Epithelial cell of prostate (primary cell): Measurements from ENCODE around the gene TYW5.
A peak's percentile ranks its signal among the peaks of the same experiment; 100 is the strongest.
"Not testable (repeated sequence)": the region's sequence is repeated elsewhere in the genome, so short reads cannot be mapped to it uniquely, and the experiment has no call there.

Experiments used
- DNase-seq: peaks from one replicate; pipeline ENCODE4 v3.0.0-alpha.2; 2011; ENCODE audit warnings: low read depth, low spot score
- H3K27ac ChIP-seq: fragments of 450-650 bp; 2 replicates; pipeline ENCODE4 v1.5.1; 2017; ENCODE audit warnings: mild to moderate bottlenecking

The TYW5 gene

GRCh38 chr2:199928226-199928625 is 27.1 kb downstream of the TYW5 start:
- DNase-seq: no peak
- no peak overlapping the region for H3K27ac ChIP-seq

DNA sequence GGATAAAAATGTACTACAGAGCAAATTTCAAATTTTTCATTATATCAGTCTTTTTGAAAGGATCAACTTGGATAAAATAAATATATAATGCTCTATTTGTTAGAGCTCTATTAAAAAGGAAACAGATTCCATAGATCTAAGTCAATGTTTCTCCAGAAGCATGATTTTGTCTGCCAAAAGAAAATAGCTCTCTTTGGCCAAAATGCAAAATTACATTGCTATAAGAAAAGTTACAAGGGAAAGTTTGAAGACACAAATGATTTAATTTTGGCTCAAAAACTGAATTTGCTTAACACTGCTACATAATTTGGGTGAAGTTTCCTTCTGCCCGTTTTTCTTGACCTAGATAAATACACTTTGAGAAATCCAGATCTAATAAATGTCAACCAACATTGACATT is 28.5 kb downstream of the TYW5 start:
- no peak overlapping the region for H3K27ac ChIP-seq
- DNase-seq: no peak

GRCh38 chr2:199923924-199924323 is 31.4 kb downstream of the TYW5 start:
- H3K27ac ChIP-seq: no peak overlapping the region
- no peak for DNase-seq

DNA sequence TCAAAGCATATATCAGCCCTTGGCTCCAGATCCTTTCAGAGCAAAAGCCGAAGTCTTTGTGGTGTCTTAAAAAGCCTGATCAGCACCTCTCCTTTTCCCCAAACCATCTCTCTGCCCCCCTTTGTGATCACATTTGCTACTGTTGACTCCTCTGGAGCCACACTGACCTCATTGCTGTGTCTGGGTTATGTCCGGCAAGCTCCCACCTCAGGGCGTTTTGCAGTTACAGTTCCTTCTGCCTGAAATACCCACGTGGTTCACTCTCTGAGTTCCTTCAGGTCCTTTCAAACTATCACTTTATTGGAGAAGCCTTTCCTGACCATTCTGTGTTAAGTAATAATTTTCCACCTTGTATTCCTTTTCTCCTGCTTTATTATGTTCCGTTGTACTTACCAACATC is 32.4 kb downstream of the TYW5 start:
- H3K27ac ChIP-seq: no peak overlapping the region
- DNase-seq: no peak

DNA sequence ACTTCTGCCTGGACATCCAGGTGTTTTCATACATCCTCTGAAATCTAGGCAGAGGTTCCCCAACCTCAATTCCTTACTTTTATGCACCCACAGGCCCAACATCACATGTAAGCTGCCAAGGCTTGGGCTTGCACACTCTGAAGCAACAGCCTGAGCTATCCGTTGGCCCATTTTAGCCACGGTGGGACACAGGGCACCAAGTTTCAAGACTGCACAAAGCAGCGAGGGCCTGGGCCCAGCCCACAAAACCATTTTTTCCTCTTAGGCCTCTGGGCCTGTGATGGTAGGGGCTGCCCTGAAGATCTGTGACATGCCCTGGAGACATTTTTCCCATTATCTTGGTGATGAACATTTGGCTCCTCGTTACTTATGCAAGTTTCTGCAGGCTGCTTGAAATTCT is 38.3 kb downstream of the TYW5 start:
- no peak overlapping the region for H3K27ac ChIP-seq
- no peak for DNase-seq

DNA sequence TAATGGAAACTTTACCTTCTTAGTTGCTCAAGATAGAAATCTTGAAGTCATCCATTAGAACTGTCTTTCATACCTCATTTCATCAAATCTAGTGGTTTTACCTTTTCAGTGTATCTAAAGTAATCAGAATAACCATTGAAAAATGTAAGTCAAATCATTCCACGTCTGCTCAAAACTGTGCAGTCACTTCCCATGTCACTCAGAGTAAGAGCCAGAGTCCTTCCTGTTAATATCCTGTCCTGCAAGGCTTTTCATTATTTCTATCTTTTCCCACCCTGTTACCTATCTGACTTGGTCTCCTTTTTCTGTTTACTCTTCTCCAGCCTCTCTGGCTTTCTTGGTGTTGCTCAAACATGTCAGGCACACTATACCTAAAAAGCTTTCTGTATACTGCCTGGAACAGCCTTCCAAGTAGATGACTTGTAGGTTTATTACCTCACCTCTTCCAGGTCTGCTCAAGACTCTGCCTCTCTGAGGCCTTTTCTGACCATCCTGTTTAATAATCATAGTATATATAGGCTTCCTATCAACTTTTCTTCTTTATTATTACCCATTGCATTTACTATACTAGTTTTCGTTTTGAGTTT is 40.8 kb downstream of the TYW5 start:
- no peak for DNase-seq
- H3K27ac ChIP-seq: peak overlapping the region; percentile 30

- H3K27ac ChIP-seq, DNase-seq: not testable (repeated sequence)
Observed at GRCh38 chr2:199912553-199913114, 42.7 kb downstream of the TYW5 start.

DNA sequence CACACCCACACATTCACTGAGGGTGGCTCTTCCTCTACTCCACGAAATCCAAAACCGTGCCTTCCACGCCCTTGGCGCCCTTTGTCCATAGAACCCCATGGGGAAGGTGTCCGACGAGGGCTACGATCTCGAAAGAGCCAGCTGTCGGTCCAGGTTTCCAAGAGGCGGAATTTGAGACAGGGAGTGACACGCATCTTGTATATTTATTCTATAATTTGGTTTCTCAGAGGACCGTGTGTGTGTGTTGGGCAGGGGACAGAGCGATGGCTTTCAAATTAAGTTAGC is 43.5 kb downstream of the TYW5 start:
- H3K27ac ChIP-seq: peak overlapping the region; percentile 89
- no peak for DNase-seq

GRCh38 chr2:199911052-199911876 is 44.0 kb downstream of the TYW5 start, which contains the start of gene C2orf69:
TSS of gene C2orf69 (plus strand) at chr2:199911293. CDS start at chr2:199911439, 146 bp downstream.
- peak; percentile 88 for DNase-seq
- peak within 1 kb of the TSS; percentile 89 for H3K27ac ChIP-seq

DNA sequence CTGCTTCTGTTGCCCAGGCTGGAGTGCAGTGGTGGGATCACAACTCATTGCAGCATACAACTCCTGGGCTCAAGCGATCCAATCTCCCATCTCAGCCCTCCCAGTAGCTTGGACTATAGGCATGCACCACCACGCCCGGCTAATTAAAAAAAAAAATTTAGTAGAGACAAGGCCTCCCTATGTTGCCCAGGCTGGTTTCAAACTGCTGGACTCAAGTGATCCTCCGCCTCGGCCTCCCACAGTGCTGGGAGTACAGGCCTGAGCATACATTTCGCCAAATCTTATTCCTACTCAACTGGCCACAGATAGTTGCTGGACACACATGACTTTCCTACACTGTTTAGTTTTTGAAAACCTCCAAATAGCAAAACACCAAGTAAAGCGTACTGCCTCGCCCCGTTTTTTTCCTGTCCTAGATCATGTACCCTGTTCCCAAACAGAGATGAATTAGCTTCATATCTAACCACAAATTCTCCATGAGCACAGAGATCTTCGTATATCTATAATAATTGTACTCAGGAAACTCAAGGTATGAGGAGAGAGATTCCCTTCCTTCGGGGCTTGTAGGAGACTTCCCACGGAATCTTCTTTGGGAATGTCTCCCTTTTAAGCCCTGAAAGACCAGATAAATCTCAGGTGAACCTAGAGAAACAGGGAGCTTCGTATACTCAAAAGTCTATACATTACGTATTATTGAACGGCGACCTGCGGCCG is 44.8 kb downstream of the TYW5 start:
- DNase-seq: no peak
- peak overlapping the region; percentile 89 for H3K27ac ChIP-seq

GRCh38 chr2:199907008-199907714 is 48.1 kb downstream of the TYW5 start:
- no peak overlapping the region for H3K27ac ChIP-seq
- no peak for DNase-seq

- no peak overlapping the region for H3K27ac ChIP-seq
- DNase-seq: no peak
Observed at GRCh38 chr2:199903111-199903510, 52.2 kb downstream of the TYW5 start.

DNA sequence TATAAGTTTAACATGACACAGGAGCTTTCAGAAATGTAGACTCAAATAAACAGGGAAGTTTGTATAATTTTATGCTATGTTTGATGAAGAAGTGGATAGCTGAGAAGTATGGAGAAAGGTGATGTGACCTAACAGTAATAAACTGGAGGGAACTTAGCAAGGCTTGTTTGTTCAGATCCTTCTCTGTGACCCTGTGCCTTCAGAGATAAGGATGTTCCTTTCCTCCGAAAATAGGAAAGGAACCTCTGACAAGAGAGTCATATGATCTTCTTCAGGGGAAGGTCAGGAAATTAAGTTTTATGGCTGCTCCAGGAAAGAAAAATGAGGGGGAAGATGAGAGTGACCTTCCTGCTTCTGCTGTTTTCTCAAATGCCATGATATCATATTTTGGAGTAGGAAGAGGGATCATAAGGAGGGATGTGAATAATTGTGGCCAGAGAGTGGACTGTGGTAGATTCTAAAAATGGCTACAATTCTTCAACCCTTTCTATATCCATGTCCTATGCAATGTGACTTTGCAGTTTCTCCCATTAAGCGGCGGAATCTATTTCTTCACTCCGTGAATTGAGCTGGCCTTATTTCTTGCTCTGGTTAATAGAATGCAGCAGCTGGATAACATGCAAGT is 52.7 kb downstream of the TYW5 start:
- H3K27ac ChIP-seq: no peak overlapping the region
- no peak for DNase-seq

GRCh38 chr2:199901942-199902341 is 53.3 kb downstream of the TYW5 start:
- no peak overlapping the region for H3K27ac ChIP-seq
- no peak for DNase-seq

DNA sequence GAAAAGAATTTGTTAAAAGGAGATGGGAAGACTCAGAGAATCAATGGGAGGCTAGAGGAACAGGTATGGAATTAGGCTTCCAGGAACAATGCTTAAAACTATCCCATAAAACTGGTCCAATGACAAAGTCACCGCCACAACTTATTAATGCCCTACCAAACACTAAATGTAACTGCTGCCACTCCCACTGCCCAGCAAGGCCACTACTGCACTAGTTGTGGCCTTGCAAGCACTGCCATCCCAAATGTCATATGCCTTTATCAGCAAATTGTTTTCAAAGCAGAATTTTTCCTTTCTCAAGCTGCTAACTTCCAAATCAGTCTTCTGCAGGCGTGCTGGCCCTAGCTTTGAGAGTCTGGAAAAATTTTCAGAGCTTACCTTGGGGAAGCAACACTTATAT is 58.7 kb downstream of the TYW5 start:
- no peak for DNase-seq
- no peak overlapping the region for H3K27ac ChIP-seq

DNA sequence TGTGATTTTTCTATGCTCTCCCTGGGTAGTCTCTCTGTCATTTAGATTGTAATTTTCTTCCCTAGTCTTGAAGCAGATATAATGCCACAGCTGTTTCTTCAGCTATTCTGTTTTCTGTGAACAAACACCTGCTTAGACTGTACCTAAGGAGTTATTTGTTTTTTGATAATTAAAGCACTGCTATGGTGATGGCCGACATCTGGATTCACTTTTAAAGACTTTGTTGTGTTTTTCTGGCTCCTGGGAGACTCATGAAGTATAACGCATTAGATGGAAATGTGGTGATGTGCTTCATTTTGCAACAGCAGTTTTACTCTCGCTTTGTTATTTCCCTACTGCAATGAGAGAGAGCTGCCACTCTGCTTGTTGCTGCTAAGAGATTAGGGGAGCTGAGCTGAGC is 59.9 kb downstream of the TYW5 start:
- H3K27ac ChIP-seq: no peak overlapping the region
- DNase-seq: no peak

DNA sequence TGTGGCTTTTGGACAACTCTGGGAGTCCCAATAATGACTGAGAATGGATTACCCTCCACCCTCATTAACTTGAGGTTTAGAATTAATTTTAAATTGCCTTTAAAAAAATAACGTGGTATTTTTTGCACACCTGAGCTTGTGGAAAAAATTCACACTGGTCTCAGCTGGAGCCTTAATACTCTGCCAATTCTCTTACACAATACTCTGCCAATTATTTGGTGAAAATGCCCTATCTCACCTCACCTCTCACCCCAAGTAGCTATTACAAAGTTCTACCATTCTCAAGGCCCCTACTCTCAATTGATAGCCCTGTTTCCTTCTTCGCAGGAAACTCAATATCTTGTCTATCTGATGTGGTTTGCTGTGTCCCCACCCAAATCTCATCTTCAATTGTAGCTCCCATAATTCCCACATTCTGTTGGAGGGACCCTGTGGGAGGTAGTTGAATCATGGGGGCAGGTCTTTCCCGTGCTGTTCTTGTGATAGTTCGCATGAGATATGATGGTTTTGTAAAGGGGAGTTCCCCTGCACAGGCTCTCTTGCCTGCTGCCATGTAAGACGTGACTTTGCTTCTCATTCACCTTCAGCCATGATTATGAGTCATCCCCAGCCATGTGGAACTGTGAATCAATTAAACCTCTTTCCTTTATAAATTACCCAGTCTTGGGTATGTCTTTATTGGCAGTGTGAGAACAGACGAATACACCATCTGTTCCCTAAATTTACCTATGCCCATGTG is 71.6 kb downstream of the TYW5 start:
- H3K27ac ChIP-seq: no peak overlapping the region
- no peak for DNase-seq

DNA sequence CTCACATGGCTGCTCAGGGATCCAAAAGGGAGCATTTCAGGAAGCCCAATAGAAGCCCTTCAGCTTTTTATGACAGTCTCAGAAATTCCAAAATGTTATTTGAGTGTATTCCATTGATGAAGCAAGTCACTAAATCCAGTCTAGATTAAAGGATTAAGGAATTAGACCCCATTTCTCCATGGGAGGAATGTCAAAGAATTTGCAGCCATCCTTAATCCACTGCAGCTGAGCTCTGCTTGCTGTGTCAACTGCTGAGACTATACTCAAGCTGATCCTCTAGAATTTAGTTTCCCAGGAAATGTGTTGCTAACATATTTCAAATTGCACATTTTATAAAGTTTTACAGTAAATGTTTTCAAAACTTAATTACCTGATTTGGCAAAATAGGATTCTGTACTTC is 72.6 kb downstream of the TYW5 start:
- DNase-seq: no peak
- H3K27ac ChIP-seq: no peak overlapping the region
